Endothelial cell of umbilical vein (primary cell): ENCODE data around the gene RSRC2. TPM values are rescaled to one million over a fixed set of nuclear protein-coding genes. Genes with fewer than 3 reads are reported as not detected.
"Not testable (repeated sequence)": the region's sequence is repeated elsewhere in the genome, so short reads cannot be mapped to it uniquely, and the experiment has no call there.

ENCODE experiments used
- BruUV-seq: library from RNA; stranded (reverse); fragments of 400-500 nt; replicated peaks from 2 replicates; lab custom pipeline; 2021; lab: Mats Ljungman, UMichigan
- CTCF ChIA-PET: fragments of 300-600, 350-600 bp; sonication (Branson Sonifier 250); formaldehyde crosslinking; loops from one replicate; lab custom pipeline; 2021; ENCODE audit warnings: antibody characterized with exemption, inconsistent platforms; lab: Charles Lee
- POLR2A ChIA-PET: fragments of 300-600, 350-600 bp; sonication (Branson Sonifier 250); formaldehyde crosslinking; loops from one replicate; lab custom pipeline; 2021; ENCODE audit warnings: antibody characterized with exemption, inconsistent platforms; lab: Charles Lee
- DNase-seq: peaks from one replicate; pipeline ENCODE4 v3.0.0-alpha.2; 2011; ENCODE audit warnings: low read depth, low spot score
- FAIRE-seq: peaks from 2 replicates; lab custom pipeline; 2011; peaks lifted over from hg19 to GRCh38; lab: Jason Lieb, UNC
- H2AFZ ChIP-seq: 2 replicates; pipeline ENCODE4 v1.6.0; 2012; ENCODE audit warnings: low read depth, low read length, control low read depth, inconsistent platforms
- H3K27ac ChIP-seq: 2 replicates; pipeline ENCODE4 v1.5.1; 2011; ENCODE audit warnings: low read depth, mild to moderate bottlenecking, control low read depth, low read length, moderate library complexity; ENCODE audit not compliant: insufficient read depth
- H3K27me3 ChIP-seq, 2 experiments: 2 replicates each; pipeline versions ENCODE4 v1.6.0 to v1.6.1; 2011; ENCODE audit warnings: low read length in 2 of 2, mixed read lengths in 1 of 2; ENCODE audit not compliant: control insufficient read depth in 2 of 2, insufficient read depth in 2 of 2
- H3K36me3 ChIP-seq, 2 experiments: 2 replicates in 1 of 2; 3 replicates in 1 of 2; pipeline ENCODE4 v1.5.1; 2011; ENCODE audit warnings: low read length in 2 of 2, mild to moderate bottlenecking in 1 of 2, moderate library complexity in 1 of 2; ENCODE audit not compliant: control insufficient read depth in 2 of 2, insufficient read depth in 2 of 2; ENCODE audit errors: extremely low read depth in 1 of 2
- H3K4me1 ChIP-seq: 3 replicates; pipeline ENCODE4 v1.5.1; 2011; ENCODE audit warnings: mild to moderate bottlenecking, low read length; ENCODE audit not compliant: control insufficient read depth, insufficient read depth; ENCODE audit errors: extremely low read depth
- H3K4me2 ChIP-seq: 2 replicates; pipeline ENCODE4 v1.6.1; 2011; ENCODE audit warnings: low read length, control low read depth, mixed read lengths; ENCODE audit not compliant: insufficient read depth
- H3K4me3 ChIP-seq, 3 experiments: fragments of 200-600 bp in 1 of 3; sonication (generic), shearing (Covaris generic) in 1 of 3; replicated peaks in 1 of 3; 2 replicates each; pipeline ENCODE4 v1.5.1; 2011 to 2016; ENCODE audit warnings: control low read depth in 3 of 3, low read length in 3 of 3, mild to moderate bottlenecking in 2 of 3, inconsistent platforms in 1 of 3, low read depth in 1 of 3, moderate library complexity in 1 of 3; ENCODE audit not compliant: insufficient read depth in 1 of 3
- H3K79me2 ChIP-seq: 2 replicates; pipeline ENCODE4 v1.6.0; 2012; ENCODE audit warnings: low read length, inconsistent platforms; ENCODE audit not compliant: control insufficient read depth, insufficient read depth
- H3K9ac ChIP-seq: replicated peaks from 2 replicates; pipeline ENCODE3; 2011; ENCODE audit warnings: low read length, control low read depth; ENCODE audit not compliant: insufficient read depth; ENCODE audit errors: extremely low read depth
- H3K9me1 ChIP-seq: replicated peaks from 3 replicates; pipeline ENCODE4 v1.6.0; 2011; ENCODE audit warnings: mild to moderate bottlenecking, low read length; ENCODE audit not compliant: control insufficient read depth, insufficient read depth; ENCODE audit errors: extremely low read depth
- H3K9me3 ChIP-seq: replicated peaks from 2 replicates; pipeline ENCODE4 v1.5.1; 2012; ENCODE audit warnings: low read length, inconsistent platforms; ENCODE audit not compliant: control insufficient read depth, insufficient read depth
- H4K20me1 ChIP-seq: replicated peaks from 2 replicates; pipeline ENCODE3; 2011; ENCODE audit warnings: mild to moderate bottlenecking, low read length; ENCODE audit not compliant: control insufficient read depth, insufficient read depth; ENCODE audit errors: extremely low read depth
- EZH2 ChIP-seq: IDR thresholded peaks from 2 replicates; pipeline ENCODE4 v1.6.1; 2012; ENCODE audit warnings: borderline replicate concordance, low read depth, mild to moderate bottlenecking, moderate library complexity, low read length, inconsistent platforms; ENCODE audit not compliant: severe bottlenecking
- FOS ChIP-seq: IDR thresholded peaks from 2 replicates; pipeline ENCODE4 v1.6.1; 2011; ENCODE audit warnings: mild to moderate bottlenecking, low read length, moderate library complexity, borderline replicate concordance; ENCODE audit not compliant: insufficient read depth
- GATA2 ChIP-seq: IDR thresholded peaks from 2 replicates; pipeline ENCODE4 v1.7.0; 2011; ENCODE audit warnings: low read depth, mild to moderate bottlenecking, moderate library complexity, mixed read lengths, low read length; ENCODE audit not compliant: insufficient read length, insufficient read depth
- JUN ChIP-seq: IDR thresholded peaks from 2 replicates; pipeline ENCODE4 v1.6.1; 2011; ENCODE audit warnings: borderline replicate concordance, low read depth; ENCODE audit not compliant: insufficient read length, insufficient read depth
- MAX ChIP-seq: IDR thresholded peaks from 2 replicates; pipeline ENCODE4 v1.6.1; 2011; ENCODE audit not compliant: insufficient read depth, insufficient read length
- MYC ChIP-seq: IDR thresholded peaks from one replicate; pipeline ENCODE4 v1.6.1; 2011; ENCODE audit warnings: mild to moderate bottlenecking, low read depth, low read length
- POLR2A ChIP-seq: IDR thresholded peaks from 2 replicates; pipeline ENCODE4 v1.6.1; 2012; ENCODE audit warnings: low read depth, mild to moderate bottlenecking, control low read depth, low read length
- POLR2AphosphoS5 ChIP-seq: IDR thresholded peaks from 2 replicates; pipeline ENCODE4 v1.6.1; 2012; ENCODE audit warnings: low read depth, mild to moderate bottlenecking, control low read depth, low read length, moderate library complexity; ENCODE audit not compliant: insufficient read depth
- dilution Hi-C: fragments of 300-500 bp; cut with MboI; formaldehyde crosslinking; loops from one replicate; pipeline ENCODE4 v1.15.0; 2019; ENCODE audit warnings: low sequenced_read_pairs; ENCODE audit not compliant: extremely low pct_ligation_motif_present
- intact Hi-C: fragments of 100-400 bp; cut with micrococcal nuclease; formaldehyde crosslinking; loops from one replicate; pipeline ENCODE4 v1.10.0; 2022
- polyA plus RNA-seq, 4 experiments: library from polyadenylated mRNA; depleted of rRNA in 3 of 4; stranded (reverse) in 3 of 4; unstranded in 1 of 4; fragments of >200 nt; gene quantifications; 2 replicates each; pipeline versions ENCODE4 v1.2.1 to v1.2.3, GENCODE V29; 2011 to 2012; ENCODE audit warnings: missing spikeins in 1 of 4
- total RNA-seq: library from RNA; stranded (reverse); gene quantifications from 2 replicates; pipeline ENCODE4 v1.2.3, GENCODE V29; 2021
- TF ChIP-seq, protein P1 (sequence below), 2 donors: IDR thresholded peaks; 1 replicate in 1 of 2; 2 replicates in 1 of 2; pipeline ENCODE4 v1.5.1; 2011; ENCODE audit warnings: low read length in 2 of 2, mild to moderate bottlenecking in 2 of 2, moderate library complexity in 2 of 2, control low read depth in 1 of 2, inconsistent platforms in 1 of 2, low read depth in 1 of 2; ENCODE audit not compliant: insufficient read depth in 1 of 2; ENCODE audit errors: extremely low read depth in 1 of 2

Gene RSRC2
- total and polyA plus RNA-seq, 2 donors (not counting 3 experiments of a cell fraction or from before 2014, with no cell fraction given): 17.6 to 81.1 TPM

- H3K27me3 ChIP-seq: no peaks in the 10 kb centered on the region
- DNase-seq (no peak), FAIRE-seq (no peak)
- TF ChIP-seq JUN (no peak), POLR2A (no peak), MAX (no peak), FOS (no peak), MYC (no peak), GATA2 (no peak), POLR2AphosphoS5 (no peak), EZH2 (no peak)
- TF ChIP-seq, protein P1, sequence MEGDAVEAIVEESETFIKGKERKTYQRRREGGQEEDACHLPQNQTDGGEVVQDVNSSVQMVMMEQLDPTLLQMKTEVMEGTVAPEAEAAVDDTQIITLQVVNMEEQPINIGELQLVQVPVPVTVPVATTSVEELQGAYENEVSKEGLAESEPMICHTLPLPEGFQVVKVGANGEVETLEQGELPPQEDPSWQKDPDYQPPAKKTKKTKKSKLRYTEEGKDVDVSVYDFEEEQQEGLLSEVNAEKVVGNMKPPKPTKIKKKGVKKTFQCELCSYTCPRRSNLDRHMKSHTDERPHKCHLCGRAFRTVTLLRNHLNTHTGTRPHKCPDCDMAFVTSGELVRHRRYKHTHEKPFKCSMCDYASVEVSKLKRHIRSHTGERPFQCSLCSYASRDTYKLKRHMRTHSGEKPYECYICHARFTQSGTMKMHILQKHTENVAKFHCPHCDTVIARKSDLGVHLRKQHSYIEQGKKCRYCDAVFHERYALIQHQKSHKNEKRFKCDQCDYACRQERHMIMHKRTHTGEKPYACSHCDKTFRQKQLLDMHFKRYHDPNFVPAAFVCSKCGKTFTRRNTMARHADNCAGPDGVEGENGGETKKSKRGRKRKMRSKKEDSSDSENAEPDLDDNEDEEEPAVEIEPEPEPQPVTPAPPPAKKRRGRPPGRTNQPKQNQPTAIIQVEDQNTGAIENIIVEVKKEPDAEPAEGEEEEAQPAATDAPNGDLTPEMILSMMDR (IDR thresholded peaks at IDR 0.05; ENCODE audit: extremely low read depth in 1 of 2, insufficient read depth in 1 of 2, low read depth in 1 of 2, low read length in 2 of 2): no peak
- no peak overlapping the region for H3K4me2 ChIP-seq
- intact Hi-C loops (no loop called here), dilution Hi-C loops (no loop called here)
- ChIA-PET CTCF (no interaction called here), POLR2A (no interaction called here)
- H4K20me1 ChIP-seq: no peaks in the 10 kb centered on the region
- H3K36me3 ChIP-seq: peaks cover 4 to 19% of the 10 kb centered on the region in 2 experiments
- no peak overlapping the region for H3K27ac ChIP-seq
- H3K79me2 ChIP-seq: no peaks in the 10 kb centered on the region
- H3K9ac ChIP-seq: no peak overlapping the region
- no peaks in the 10 kb centered on the region for H3K9me3 ChIP-seq
- no peaks in the 10 kb centered on the region for H3K9me1 ChIP-seq
- no TSS peak for BruUV-seq
- no peak overlapping the region for H3K4me3 ChIP-seq
- no peak overlapping the region for H2AFZ ChIP-seq
- H3K4me1 ChIP-seq: no peaks in the 10 kb centered on the region
These were observed 45.1 kb upstream of the RSRC2 start for GRCh38 chr12:122571821-122572220.

DNA sequence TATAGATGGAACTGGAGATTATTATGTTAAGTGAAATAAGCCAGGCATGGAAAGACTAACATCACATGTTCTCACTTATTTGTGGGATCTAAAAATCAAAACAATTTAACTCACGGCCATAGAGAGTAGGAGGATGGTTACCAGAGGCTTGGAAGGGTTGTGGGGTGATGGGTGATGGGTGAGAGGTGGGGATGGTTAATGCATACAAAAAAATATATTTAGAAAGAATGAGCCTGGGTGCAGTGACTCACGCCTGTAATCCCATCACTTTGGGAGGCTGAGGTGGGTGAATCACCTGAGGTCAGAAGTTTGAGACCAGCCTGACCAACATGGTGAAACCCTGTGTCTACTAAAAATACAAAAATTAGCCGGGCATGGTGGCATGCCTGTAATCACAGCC lies 43.3 kb upstream of the RSRC2 start:
- H3K9ac ChIP-seq, BruUV-seq, H3K4me3 ChIP-seq, H3K9me1 ChIP-seq, H3K4me2 ChIP-seq, dilution Hi-C loops, H3K27me3 ChIP-seq, POLR2A ChIA-PET, H3K9me3 ChIP-seq, H3K4me1 ChIP-seq, FAIRE-seq, H4K20me1 ChIP-seq, DNase-seq, intact Hi-C loops, H3K27ac ChIP-seq, H2AFZ ChIP-seq, H3K79me2 ChIP-seq: not testable (repeated sequence)
- CTCF ChIA-PET: interaction anchor here (1.3 kb wide), 1 partner anchor 18 kb away, joined by 3 read pairs; no protein-coding TSS in a partner anchor
- H3K36me3 ChIP-seq: peaks cover 2 to 14% of the 10 kb centered on the region in 2 experiments
